HT-29 (cell line): ENCODE results near the gene NT5DC4. TPM values are rescaled to one million over a fixed set of nuclear protein-coding genes. Genes with fewer than 3 reads are reported as not detected.
A peak's percentile ranks its signal among the peaks of the same experiment; 100 is the strongest.

Source experiments
- DNase-seq: peaks from one replicate; pipeline ENCODE4 v3.0.0-alpha.2; 2015; ENCODE audit warnings: low spot score
- total RNA-seq: library from RNA; depleted of rRNA; stranded (reverse); fragments of >200 nt; shearing (Covaris generic); gene quantifications from 2 replicates; pipeline ENCODE4 v1.2.3, GENCODE V29; 2014; rRNA removed

Gene NT5DC4
- total RNA-seq, result 1.4 and 1.6 TPM in 2 replicates

- DNase-seq, result no peak
Observed at GRCh38 chr2:112720785-112721184, at the start of gene NT5DC4. TSS of gene NT5DC4 (plus strand) at chr2:112721020. CDS start at chr2:112721080, 60 bp downstream.

GRCh38 chr2:112671801-112672200 is 49.0 kb upstream of the NT5DC4 start:
- no peak for DNase-seq

DNA sequence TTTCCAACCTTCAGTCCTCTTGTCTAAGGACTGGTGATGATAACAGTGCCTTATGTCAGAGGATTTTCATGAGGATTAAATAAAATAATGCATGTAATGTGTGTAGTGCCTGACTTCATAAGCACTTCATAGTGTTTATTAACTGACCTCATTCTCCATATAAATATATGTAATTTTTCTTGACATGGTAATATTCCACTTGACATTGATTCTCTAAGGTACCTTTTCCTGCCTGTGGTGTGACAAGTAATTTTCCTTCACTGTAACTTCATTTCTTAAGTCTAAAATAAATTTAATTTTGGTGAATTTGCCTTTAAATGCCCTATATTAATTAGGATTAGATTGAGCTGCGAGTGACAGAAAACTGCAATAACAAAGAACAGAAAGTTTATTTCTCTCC is 47.8 kb upstream of the NT5DC4 start:
- no peak for DNase-seq

DNA sequence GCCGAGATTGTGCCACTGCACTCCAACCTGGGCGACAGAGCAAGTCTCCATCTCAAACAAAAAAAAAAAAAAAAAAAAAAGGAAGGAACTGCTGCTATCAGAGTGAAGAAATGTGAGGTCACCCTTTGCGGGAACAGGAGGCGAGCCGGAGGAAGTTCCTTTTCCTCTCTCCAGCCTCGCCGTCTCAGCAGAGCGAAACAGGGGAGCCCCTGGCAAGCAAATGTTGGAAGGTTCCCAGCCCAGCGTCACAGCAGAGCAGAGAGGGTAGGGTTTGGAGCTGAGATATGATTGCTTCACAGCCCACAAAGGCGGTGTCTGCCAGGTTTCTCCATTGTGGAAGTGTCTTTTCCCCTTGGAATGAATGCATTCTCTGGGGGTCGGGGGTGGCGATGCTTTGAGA is 46.6 kb upstream of the NT5DC4 start:
- DNase-seq, result no peak

GRCh38 chr2:112679484-112679883 is 41.3 kb upstream of the NT5DC4 start:
- DNase-seq, result no peak

GRCh38 chr2:112680666-112681101 is 40.1 kb upstream of the NT5DC4 start:
- no peak for DNase-seq

- no peak for DNase-seq
Observed at GRCh38 chr2:112682101-112682500, 38.7 kb upstream of the NT5DC4 start.

- peak; percentile 39 for DNase-seq
Observed at GRCh38 chr2:112683550-112684414, 37.0 kb upstream of the NT5DC4 start.

GRCh38 chr2:112684415-112684775 is 36.4 kb upstream of the NT5DC4 start:
- DNase-seq, result no peak

GRCh38 chr2:112685271-112685884 is 35.4 kb upstream of the NT5DC4 start:
- DNase-seq, result no peak

DNA sequence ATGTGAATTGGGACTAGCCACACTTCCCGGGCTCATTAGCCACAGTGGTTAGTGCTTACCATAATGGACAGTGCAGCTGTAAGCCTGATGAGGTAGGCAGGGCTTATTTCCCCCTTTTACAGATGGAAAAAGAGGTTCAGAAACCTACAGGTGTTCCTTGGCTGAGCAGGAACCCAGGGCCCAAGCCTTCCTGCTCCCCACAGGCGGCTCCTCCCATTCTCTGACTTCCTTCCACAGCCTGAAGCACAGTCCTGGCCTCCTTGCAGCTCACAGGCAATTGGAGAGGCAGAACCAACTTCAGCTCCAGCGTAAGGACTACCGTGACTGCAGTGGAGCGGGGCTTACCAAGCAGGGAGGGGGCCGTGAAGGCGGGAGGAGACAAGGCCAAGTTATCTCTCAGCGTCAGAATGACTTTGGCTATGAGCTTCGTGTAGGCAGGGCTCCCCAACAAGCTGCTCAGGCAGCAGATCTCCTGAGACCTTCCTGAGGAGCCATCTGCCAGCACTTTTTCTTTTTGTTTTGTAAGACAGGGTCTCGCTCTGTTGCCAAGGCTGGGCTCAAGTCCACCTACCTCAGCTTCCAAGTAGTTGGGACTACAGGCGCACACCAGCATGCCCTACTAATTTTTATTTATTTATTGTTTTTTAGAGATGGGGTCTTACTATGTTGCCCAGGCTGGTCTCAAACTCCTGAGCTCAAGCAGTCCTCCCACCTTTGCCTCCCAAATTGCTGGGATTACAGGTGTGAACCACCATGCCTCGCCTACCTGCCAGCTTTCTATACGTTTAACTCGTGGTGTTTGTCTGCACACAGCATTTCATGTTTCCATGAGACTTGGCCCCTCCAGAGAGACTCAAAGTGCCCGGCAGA is 34.2 kb upstream of the NT5DC4 start:
- no peak for DNase-seq

- no peak for DNase-seq
Observed at GRCh38 chr2:112687522-112687921, 33.3 kb upstream of the NT5DC4 start.

- no peak for DNase-seq
Observed at GRCh38 chr2:112688086-112688880, 32.5 kb upstream of the NT5DC4 start.

DNA sequence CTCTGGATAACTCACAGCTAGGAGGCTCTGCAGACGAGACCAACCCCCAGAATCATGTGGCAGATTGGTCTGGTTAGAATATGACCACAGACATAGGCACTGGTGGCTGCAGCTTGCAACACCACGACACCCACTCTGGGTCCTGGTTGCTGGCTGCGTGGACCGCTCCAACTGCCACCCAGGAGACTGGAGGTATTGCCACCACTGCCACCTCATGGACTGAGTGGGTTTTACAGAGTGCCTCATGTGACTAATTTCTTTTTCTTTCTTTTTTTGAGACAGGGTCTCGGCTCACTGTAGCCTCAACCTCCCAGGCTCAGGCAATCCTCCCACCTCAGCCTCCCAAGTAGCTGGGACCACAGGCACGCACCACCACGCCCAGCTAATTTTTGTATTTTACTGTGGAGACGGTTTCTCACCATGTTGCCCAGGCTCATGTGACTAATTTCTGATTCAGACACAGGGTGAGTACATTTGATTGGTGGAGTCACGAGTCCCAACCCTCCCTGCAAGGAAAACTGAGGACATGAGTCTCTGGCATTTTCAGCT is 29.9 kb upstream of the NT5DC4 start:
- DNase-seq, result peak; percentile 75

DNA sequence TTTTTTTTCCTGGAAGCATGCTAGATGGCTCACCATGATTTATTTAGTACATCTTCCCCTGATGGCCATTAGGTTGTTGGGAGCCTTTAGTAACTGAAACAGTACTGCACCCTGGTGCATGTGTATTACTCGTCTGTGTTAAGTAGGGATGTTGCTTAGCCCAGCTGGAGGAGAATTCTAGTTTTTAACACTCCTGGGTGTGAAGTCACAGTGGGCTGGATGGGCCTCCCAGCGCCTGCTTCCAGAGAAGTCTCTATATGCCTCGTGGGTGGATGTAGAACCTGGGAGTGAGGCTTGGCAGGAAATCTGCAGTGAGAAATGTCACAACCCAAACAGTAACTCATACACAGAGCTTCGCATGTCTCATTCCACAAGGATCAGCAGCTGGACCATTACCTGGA is 28.9 kb upstream of the NT5DC4 start:
- no peak for DNase-seq

DNA sequence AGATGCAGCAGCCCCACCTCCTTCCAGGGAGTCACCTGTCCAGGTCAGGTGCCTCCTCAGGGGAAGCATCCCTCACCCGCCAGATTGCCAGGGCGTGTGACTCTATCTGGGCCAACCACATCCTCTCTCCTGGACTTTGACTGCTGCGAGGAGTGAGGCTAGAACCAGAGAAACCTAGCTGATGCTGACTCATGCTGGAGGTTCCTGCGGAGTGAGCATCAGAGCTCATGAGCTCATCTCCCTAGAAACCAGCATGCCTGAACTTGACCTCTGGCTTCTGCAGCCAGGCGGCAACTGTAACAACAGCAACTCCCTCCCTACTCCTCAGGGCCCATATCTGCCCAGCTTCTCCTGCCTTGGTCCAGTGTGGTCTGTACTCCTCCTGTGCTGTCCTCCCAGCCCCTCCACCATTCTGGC is 28.3 kb upstream of the NT5DC4 start:
- peak; percentile 94 for DNase-seq

- DNase-seq, result no peak
Observed at GRCh38 chr2:112692918-112693317, 27.9 kb upstream of the NT5DC4 start.

- peak; percentile 40 for DNase-seq
Observed at GRCh38 chr2:112693596-112693995, 27.2 kb upstream of the NT5DC4 start.

DNA sequence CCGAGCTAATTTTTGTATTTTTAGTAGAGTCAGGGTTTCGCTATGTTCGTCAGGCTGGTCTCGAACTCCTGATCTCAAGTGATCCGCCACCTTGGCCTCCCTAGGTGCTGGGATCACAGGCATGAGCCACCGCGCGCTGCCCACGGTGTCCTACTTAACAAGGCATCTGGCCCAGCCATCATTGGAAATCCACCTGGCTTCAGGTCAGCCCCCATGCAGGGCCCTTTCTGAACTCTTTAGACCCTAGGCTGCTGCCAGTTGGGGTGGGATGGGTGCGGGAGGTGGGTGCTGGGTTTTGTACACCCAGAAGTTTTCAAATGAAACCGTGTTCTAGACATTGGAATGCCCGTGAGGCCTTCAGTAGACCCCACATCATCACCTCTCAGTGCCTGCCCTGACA is 26.6 kb upstream of the NT5DC4 start:
- DNase-seq, result no peak

GRCh38 chr2:112698834-112699515 is 21.8 kb upstream of the NT5DC4 start:
- no peak for DNase-seq
